ENCODE data around the gene C11orf91. TPM values are rescaled to one million over a fixed set of nuclear protein-coding genes. Genes with fewer than 3 reads are reported as not detected.
"Not testable (repeated sequence)": the region's sequence is repeated elsewhere in the genome, so short reads cannot be mapped to it uniquely, and the experiment has no call there.

C11orf91 gene
- total RNA-seq, 2 donors from 2014 or later = 1.0 TPM; not detected in 1

- H3K4me3 ChIP-seq (ENCODE audit: low read length) = no peak overlapping the region
- no peak for DNase-seq
- H3K27me3 ChIP-seq (ENCODE audit: control insufficient read depth, insufficient read depth, low read length, poor library complexity, severe bottlenecking) = no peaks in the 10 kb centered on the region
- 63 to 72% methylated on average over 4 to 5 of the region's 5 CpGs for WGBS, 2 experiments (ENCODE audit: insufficient coverage in 1 of 2, insufficient read length in 1 of 2)
- H3K27me3 Mint-ChIP-seq (ENCODE audit: insufficient read depth) = no peaks in the 10 kb centered on the region
- H3K9ac ChIP-seq (ENCODE audit: extremely low read depth, low read length, poor library complexity, severe bottlenecking) = no peak overlapping the region
- no peak overlapping the region for H3K27ac Mint-ChIP-seq
- H3K4me1 ChIP-seq (ENCODE audit: control insufficient read depth, insufficient read depth, low read length) = peaks cover 6% of the 10 kb centered on the region
- TF ChIP-seq CTCF (conservative IDR thresholded peaks at IDR 0.05) = no peak
- no peak overlapping the region for H3K4me3 Mint-ChIP-seq
- H3K36me3 Mint-ChIP-seq (ENCODE audit: low read depth) = no peaks in the 10 kb centered on the region
- H3K36me3 ChIP-seq (ENCODE audit: control insufficient read depth, insufficient read depth, low read length) = no peaks in the 10 kb centered on the region
- no peaks in the 10 kb centered on the region for H3K9me3 Mint-ChIP-seq
- peaks cover 23% of the 10 kb centered on the region for H3K4me1 Mint-ChIP-seq
- no peak overlapping the region for H3K27ac ChIP-seq (ENCODE audit: low read depth, low read length)
- H3K9me3 ChIP-seq (ENCODE audit: control insufficient read depth, low read length) = no peaks in the 10 kb centered on the region
Measured at GRCh38 chr11:33684003-33684706, 16.5 kb downstream of the C11orf91 start.

DNA sequence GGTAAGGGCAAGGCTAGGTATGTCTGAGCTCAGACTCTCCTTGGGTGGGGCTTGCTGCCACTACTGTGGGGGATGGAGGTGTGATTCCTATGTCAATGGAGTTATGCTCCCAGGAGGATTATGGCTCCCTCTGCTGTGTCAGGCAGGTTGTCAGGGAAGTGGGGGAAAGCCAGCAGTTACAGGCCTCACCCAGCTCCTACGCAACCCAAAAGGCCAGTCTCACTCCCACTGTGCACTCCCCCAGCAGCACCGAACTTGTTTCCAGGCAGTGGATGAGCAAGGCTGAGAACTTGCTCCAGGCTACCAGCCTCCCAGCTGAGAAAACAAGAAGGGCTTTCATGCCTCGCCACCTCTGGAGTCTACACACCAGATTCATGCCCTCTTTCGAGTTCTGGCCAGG, 18.2 kb downstream of the C11orf91 start:
- Histone ChIP-seq H3K27me3 (ENCODE audit: control insufficient read depth, insufficient read depth, low read length, poor library complexity, severe bottlenecking) (no peaks in the 10 kb centered on the region), H3K9ac (ENCODE audit: extremely low read depth, low read length, poor library complexity, severe bottlenecking) (no peak overlapping the region), H3K4me1 (ENCODE audit: control insufficient read depth, insufficient read depth, low read length) (peaks cover 6% of the 10 kb centered on the region), H3K4me3 (ENCODE audit: low read length) (no peak overlapping the region), H3K27ac (ENCODE audit: low read depth, low read length) (no peak overlapping the region), H3K36me3 (ENCODE audit: control insufficient read depth, insufficient read depth, low read length) (no peaks in the 10 kb centered on the region), H3K9me3 (ENCODE audit: control insufficient read depth, low read length) (no peaks in the 10 kb centered on the region)
- 80 to 88% methylated on average over 1 to 4 of the region's 4 CpGs for WGBS, 2 experiments (ENCODE audit: insufficient coverage in 1 of 2, insufficient read length in 1 of 2)
- Mint-ChIP-seq H3K4me3 (no peak overlapping the region), H3K9me3 (peaks cover 8% of the 10 kb centered on the region), H3K27ac (peak overlapping the region; percentile 86), H3K4me1 (peaks cover 21% of the 10 kb centered on the region), H3K36me3 (ENCODE audit: low read depth) (no peaks in the 10 kb centered on the region), H3K27me3 (ENCODE audit: insufficient read depth) (peaks cover 6% of the 10 kb centered on the region)
- TF ChIP-seq CTCF (conservative IDR thresholded peaks at IDR 0.05) = peak; percentile 58
- DNase-seq = peak; percentile 81

DNA sequence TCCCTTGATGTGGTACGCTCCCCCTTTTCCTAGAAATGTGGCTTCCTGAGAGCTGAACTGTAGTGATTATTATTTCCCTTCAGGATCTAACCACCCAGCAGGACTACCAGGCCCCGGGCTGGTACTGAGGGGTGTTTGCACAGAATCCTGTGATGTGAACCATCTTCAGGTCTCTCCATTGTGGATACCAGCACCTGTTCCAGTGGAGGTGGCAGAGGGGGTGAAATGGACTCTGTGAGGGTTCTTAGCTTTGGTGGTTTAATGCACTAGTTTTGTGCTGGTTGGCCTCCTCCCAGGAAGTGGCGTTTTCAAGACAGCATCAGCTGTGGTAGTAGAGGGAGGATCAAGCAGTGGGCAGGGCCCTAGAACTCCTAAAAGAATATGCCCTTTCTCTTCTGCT, 18.6 kb downstream of the C11orf91 start:
- WGBS, 2 experiments (ENCODE audit: insufficient coverage in 1 of 2, insufficient read length in 1 of 2) = 86 to 93% methylated on average over 1 to 3 of the region's 3 CpGs
- no peaks in the 10 kb centered on the region for H3K27me3 ChIP-seq (ENCODE audit: control insufficient read depth, insufficient read depth, low read length, poor library complexity, severe bottlenecking)
- Mint-ChIP-seq H3K4me1 (peaks cover 21% of the 10 kb centered on the region), H3K4me3 (no peak overlapping the region), H3K36me3 (ENCODE audit: low read depth) (no peaks in the 10 kb centered on the region), H3K27ac (no peak overlapping the region), H3K27me3 (ENCODE audit: insufficient read depth) (peaks cover 8% of the 10 kb centered on the region), H3K9me3 (peaks cover 12% of the 10 kb centered on the region)
- no peak overlapping the region for H3K9ac ChIP-seq (ENCODE audit: extremely low read depth, low read length, poor library complexity, severe bottlenecking)
- TF ChIP-seq CTCF (conservative IDR thresholded peaks at IDR 0.05) = no peak
- H3K4me1 ChIP-seq (ENCODE audit: control insufficient read depth, insufficient read depth, low read length) = peaks cover 6% of the 10 kb centered on the region
- peak; percentile 26 for DNase-seq
- no peaks in the 10 kb centered on the region for H3K36me3 ChIP-seq (ENCODE audit: control insufficient read depth, insufficient read depth, low read length)
- H3K27ac ChIP-seq (ENCODE audit: low read depth, low read length) = no peak overlapping the region
- no peak overlapping the region for H3K4me3 ChIP-seq (ENCODE audit: low read length)
- H3K9me3 ChIP-seq (ENCODE audit: control insufficient read depth, low read length) = no peaks in the 10 kb centered on the region

DNA sequence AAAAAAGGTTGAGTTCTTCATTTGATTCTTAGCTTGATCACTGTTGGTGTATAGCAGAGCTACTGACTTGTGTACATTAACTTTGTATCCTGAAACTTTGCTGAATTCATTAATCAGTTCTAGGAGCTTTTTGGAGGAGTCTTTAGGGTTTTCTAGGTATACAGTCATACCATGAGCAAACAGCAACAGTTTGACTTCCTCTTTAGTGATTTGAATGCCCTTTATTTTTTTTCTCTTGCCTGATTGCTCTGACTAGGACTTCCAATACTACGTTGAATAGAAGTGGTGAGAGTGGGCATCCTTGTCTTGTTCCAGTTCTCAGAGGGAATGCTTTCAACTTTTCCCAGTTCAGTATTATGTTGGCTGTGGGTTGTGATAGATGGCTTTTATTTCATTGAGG, 22.0 kb downstream of the C11orf91 start:
- H3K27me3 ChIP-seq (ENCODE audit: control insufficient read depth, insufficient read depth, low read length, poor library complexity, severe bottlenecking); H3K27me3 Mint-ChIP-seq (ENCODE audit: insufficient read depth); DNase-seq; H3K36me3 ChIP-seq (ENCODE audit: control insufficient read depth, insufficient read depth, low read length); H3K36me3 Mint-ChIP-seq (ENCODE audit: low read depth); H3K4me3 ChIP-seq (ENCODE audit: low read length); H3K9ac ChIP-seq (ENCODE audit: extremely low read depth, low read length, poor library complexity, severe bottlenecking); H3K4me3 Mint-ChIP-seq; H3K27ac ChIP-seq (ENCODE audit: low read depth, low read length); H3K27ac Mint-ChIP-seq; H3K9me3 ChIP-seq (ENCODE audit: control insufficient read depth, low read length); H3K4me1 ChIP-seq (ENCODE audit: control insufficient read depth, insufficient read depth, low read length): not testable (repeated sequence)
- 78 to 100% methylated on average over 1 of the region's 1 CpG for WGBS, 2 experiments (ENCODE audit: insufficient coverage in 1 of 2, insufficient read length in 1 of 2)
- Mint-ChIP-seq H3K9me3 (peaks cover 12% of the 10 kb centered on the region), H3K4me1 (peaks cover 15% of the 10 kb centered on the region)
